HG02943 (cell line): ENCODE results near the gene SLC12A1.
"Not testable (repeated sequence)": the region's sequence is repeated elsewhere in the genome, so short reads cannot be mapped to it uniquely, and the experiment has no call there.

Source experiments
- ATAC-seq: cut with Tn5 transposase; IDR thresholded peaks from one replicate; pipeline ENCODE4 v1.9.1; 2021; ENCODE audit warnings: mild to moderate bottlenecking, low read depth, moderate library complexity; ENCODE audit not compliant: unreplicated experiment

Gene SLC12A1

GRCh38 chr15:48300038-48300437, 93.9 kb downstream of the SLC12A1 start:
- ATAC-seq = no peak

- ATAC-seq = no peak
Observed at GRCh38 chr15:48304398-48304797, 98.3 kb downstream of the SLC12A1 start.

GRCh38 chr15:48306639-48307038, 100.5 kb downstream of the SLC12A1 start:
- ATAC-seq = no peak

- no peak for ATAC-seq
Observed at GRCh38 chr15:48307586-48307985, 101.5 kb downstream of the SLC12A1 start.

GRCh38 chr15:48309740-48310139, 103.6 kb downstream of the SLC12A1 start:
- ATAC-seq = no peak

- no peak for ATAC-seq
Observed at GRCh38 chr15:48313216-48313615, 107.1 kb downstream of the SLC12A1 start.

GRCh38 chr15:48315041-48315440, 108.9 kb downstream of the SLC12A1 start:
- ATAC-seq = no peak

- ATAC-seq = no peak
Observed at GRCh38 chr15:48317221-48317620, 111.1 kb downstream of the SLC12A1 start.

- no peak for ATAC-seq
Observed at GRCh38 chr15:48318131-48318530, 112.0 kb downstream of the SLC12A1 start.

GRCh38 chr15:48323294-48323693, 117.2 kb downstream of the SLC12A1 start:
- no peak for ATAC-seq

- no peak for ATAC-seq
Observed at GRCh38 chr15:48324949-48325348, 118.8 kb downstream of the SLC12A1 start.

- ATAC-seq = no peak
Observed at GRCh38 chr15:48325400-48325799, 119.3 kb downstream of the SLC12A1 start.

GRCh38 chr15:48326180-48326579, 120.1 kb downstream of the SLC12A1 start:
- not testable (repeated sequence) for ATAC-seq

- no peak for ATAC-seq
Observed at GRCh38 chr15:48330105-48330785, 124.1 kb downstream of the SLC12A1 start.

GRCh38 chr15:48330855-48331795, 125.0 kb downstream of the SLC12A1 start, which contains the start of gene DUT:
Gene DUT (plus strand): TSS chr15:48331429. CDS start chr15:48331516, 87 bp downstream.
- peak; percentile 84 for ATAC-seq

GRCh38 chr15:48331796-48332641, 125.9 kb downstream of the SLC12A1 start:
- ATAC-seq = peak; percentile 48

- ATAC-seq = no peak
Observed at GRCh38 chr15:48332642-48333034, 126.5 kb downstream of the SLC12A1 start.

- no peak for ATAC-seq
Observed at GRCh38 chr15:48333540-48333939, 127.4 kb downstream of the SLC12A1 start.

- ATAC-seq = no peak
Observed at GRCh38 chr15:48334260-48334659, 128.2 kb downstream of the SLC12A1 start.

GRCh38 chr15:48336940-48337339, 130.8 kb downstream of the SLC12A1 start:
- no peak for ATAC-seq

- ATAC-seq = no peak
Observed at GRCh38 chr15:48337607-48338006, 131.5 kb downstream of the SLC12A1 start.
